KOPT-K1 (cell line): ENCODE data around the gene MYOD1.

Experiments used
- H3K27ac ChIP-seq: fragments of 200-600 bp; sonication (generic); 2 replicates; pipeline ENCODE4 v1.5.1; 2016; ENCODE audit warnings: antibody characterized with exemption, mild to moderate bottlenecking, low read depth, low read length; ENCODE audit not compliant: poor library complexity, severe bottlenecking
- H3K36me3 ChIP-seq: fragments of 200-600 bp; sonication (generic); 2 replicates; pipeline ENCODE4 v1.5.1; 2017; ENCODE audit warnings: antibody characterized with exemption, mild to moderate bottlenecking, low read length, moderate library complexity; ENCODE audit not compliant: insufficient read depth
- H3K9me3 ChIP-seq: fragments of 200-600 bp; sonication (generic); 2 replicates; pipeline ENCODE4 v1.5.1; 2017; ENCODE audit warnings: antibody characterized with exemption, low read length, mild to moderate bottlenecking; ENCODE audit not compliant: insufficient read depth, poor library complexity, severe bottlenecking

The MYOD1 gene

GRCh38 chr11:17735818-17736578, 16.6 kb downstream of the MYOD1 start:
- Histone ChIP-seq H3K27ac (no peak overlapping the region), H3K36me3 (no peaks in the 10 kb centered on the region), H3K9me3 (no peaks in the 10 kb centered on the region)

GRCh38 chr11:17736579-17736893, 17.2 kb downstream of the MYOD1 start:
- H3K27ac ChIP-seq = no peak overlapping the region
- H3K9me3 ChIP-seq = no peaks in the 10 kb centered on the region
- H3K36me3 ChIP-seq = no peaks in the 10 kb centered on the region

GRCh38 chr11:17736930-17737817, 17.8 kb downstream of the MYOD1 start:
- H3K9me3 ChIP-seq = no peaks in the 10 kb centered on the region
- H3K36me3 ChIP-seq = no peaks in the 10 kb centered on the region
- no peak overlapping the region for H3K27ac ChIP-seq

GRCh38 chr11:17738151-17738973, 19.0 kb downstream of the MYOD1 start:
- no peak overlapping the region for H3K27ac ChIP-seq
- H3K9me3 ChIP-seq = no peaks in the 10 kb centered on the region
- H3K36me3 ChIP-seq = no peaks in the 10 kb centered on the region

GRCh38 chr11:17739945-17740338, 20.6 kb downstream of the MYOD1 start:
- H3K27ac ChIP-seq = no peak overlapping the region
- H3K9me3 ChIP-seq = no peaks in the 10 kb centered on the region
- no peaks in the 10 kb centered on the region for H3K36me3 ChIP-seq

- H3K27ac ChIP-seq = no peak overlapping the region
- H3K9me3 ChIP-seq = no peaks in the 10 kb centered on the region
- no peaks in the 10 kb centered on the region for H3K36me3 ChIP-seq
Measured at GRCh38 chr11:17740649-17741235, 21.4 kb downstream of the MYOD1 start.

- no peak overlapping the region for H3K27ac ChIP-seq
- H3K36me3 ChIP-seq = no peaks in the 10 kb centered on the region
- H3K9me3 ChIP-seq = no peaks in the 10 kb centered on the region
Measured at GRCh38 chr11:17741487-17741886, 22.1 kb downstream of the MYOD1 start.

- H3K9me3 ChIP-seq = no peaks in the 10 kb centered on the region
- H3K27ac ChIP-seq = no peak overlapping the region
- no peaks in the 10 kb centered on the region for H3K36me3 ChIP-seq
Measured at GRCh38 chr11:17742019-17742418, 22.6 kb downstream of the MYOD1 start.

- Histone ChIP-seq H3K9me3 (no peaks in the 10 kb centered on the region), H3K36me3 (no peaks in the 10 kb centered on the region), H3K27ac (no peak overlapping the region)
Measured at GRCh38 chr11:17743026-17743807, 23.8 kb downstream of the MYOD1 start.

- H3K27ac ChIP-seq = no peak overlapping the region
- no peaks in the 10 kb centered on the region for H3K9me3 ChIP-seq
- H3K36me3 ChIP-seq = no peaks in the 10 kb centered on the region
Measured at GRCh38 chr11:17743808-17744119, 24.4 kb downstream of the MYOD1 start.

GRCh38 chr11:17744151-17744940, 25.0 kb downstream of the MYOD1 start:
- no peaks in the 10 kb centered on the region for H3K9me3 ChIP-seq
- no peaks in the 10 kb centered on the region for H3K36me3 ChIP-seq

GRCh38 chr11:17745023-17745772, 25.8 kb downstream of the MYOD1 start:
- H3K9me3 ChIP-seq = no peaks in the 10 kb centered on the region
- no peaks in the 10 kb centered on the region for H3K36me3 ChIP-seq
- no peak overlapping the region for H3K27ac ChIP-seq

More at GRCh38 chr11:17744151-17744940, 25.0 kb downstream of the MYOD1 start:
- H3K27ac ChIP-seq = no peak overlapping the region

- H3K9me3 ChIP-seq = no peaks in the 10 kb centered on the region
- no peak overlapping the region for H3K27ac ChIP-seq
- H3K36me3 ChIP-seq = no peaks in the 10 kb centered on the region
Measured at GRCh38 chr11:17746096-17746495, 26.7 kb downstream of the MYOD1 start.
